SK-N-SH treated with all-trans-retinoic acid at 6 μM for 48 hours (cell line): Measurements from ENCODE around the gene WDR18.

Experiments
- ATAC-seq: fragments of 200-7000 bp; cut with Tn5 transposase; 3 replicates; pipeline ENCODE4 v1.9.1; 2020; ENCODE audit warnings: mild to moderate bottlenecking, moderate library complexity
- ARNTL ChIP-seq: fragments of 450-650 bp; formaldehyde crosslinking; IDR thresholded peaks from 2 replicates; pipeline ENCODE4 v1.5.0; 2020; ENCODE audit warnings: low read depth, mild to moderate bottlenecking, moderate library complexity, borderline replicate concordance
- CSDC2 ChIP-seq: fragments of 250-450 bp; sonication (Bioruptor Pico); IDR thresholded peaks from 2 replicates; pipeline ENCODE4 v1.5.0; 2020; ENCODE audit warnings: mild to moderate bottlenecking, moderate library complexity
- CSRNP3 ChIP-seq: fragments of 250-450 bp; sonication (Bioruptor Pico); IDR thresholded peaks from 2 replicates; pipeline ENCODE4 v1.5.1; 2021; ENCODE audit warnings: mild to moderate bottlenecking, moderate library complexity
- ESRRG ChIP-seq: fragments of 250-450 bp; sonication (Bioruptor Pico); IDR thresholded peaks from 2 replicates; pipeline ENCODE4 v1.6.1; 2021; ENCODE audit warnings: mild to moderate bottlenecking
- GLIS3 ChIP-seq: fragments of 250-450 bp; sonication (Bioruptor Pico); IDR thresholded peaks from 2 replicates; pipeline ENCODE4 v1.5.0; 2020; ENCODE audit warnings: mild to moderate bottlenecking, moderate library complexity
- ISL1 ChIP-seq: fragments of 250-450 bp; sonication (Bioruptor Pico); IDR thresholded peaks from 2 replicates; pipeline ENCODE4 v2.1.2; 2022; ENCODE audit warnings: mild to moderate bottlenecking, moderate library complexity
- OSR1 ChIP-seq: fragments of 250-450 bp; sonication (Bioruptor Pico); IDR thresholded peaks from 2 replicates; pipeline ENCODE4 v1.8.0; 2022; ENCODE audit warnings: moderate library complexity, mild to moderate bottlenecking, inconsistent platforms
- PPARA ChIP-seq: fragments of 250-450 bp; sonication (Bioruptor Pico); IDR thresholded peaks from 2 replicates; pipeline ENCODE4 v1.5.0; 2020; ENCODE audit warnings: mild to moderate bottlenecking, borderline replicate concordance
- RARB ChIP-seq: fragments of 250-450 bp; sonication (Bioruptor Pico); IDR thresholded peaks from 2 replicates; pipeline ENCODE4 v1.8.0; 2021; ENCODE audit warnings: mild to moderate bottlenecking, moderate library complexity
- SNAI2 ChIP-seq: fragments of 250-450 bp; sonication (Bioruptor Pico); IDR thresholded peaks from 2 replicates; pipeline ENCODE4 v1.5.0; 2020; ENCODE audit warnings: mild to moderate bottlenecking, moderate library complexity
- TOX ChIP-seq: fragments of 250-450 bp; sonication (Bioruptor Pico); IDR thresholded peaks from 2 replicates; pipeline ENCODE4 v1.8.0; 2021; ENCODE audit warnings: mild to moderate bottlenecking, moderate library complexity, borderline replicate concordance
- ZC3H10 ChIP-seq: fragments of 250-450 bp; sonication (Bioruptor Pico); IDR thresholded peaks from 2 replicates; pipeline ENCODE4 v1.5.1; 2021; ENCODE audit warnings: mild to moderate bottlenecking, moderate library complexity
- ZFP3 ChIP-seq: fragments of 250-450 bp; sonication (Bioruptor Pico); IDR thresholded peaks from 2 replicates; pipeline ENCODE4 v1.5.0; 2020; ENCODE audit warnings: mild to moderate bottlenecking, moderate library complexity
- ZNF565 ChIP-seq: fragments of 450-650 bp; formaldehyde crosslinking; conservative IDR thresholded peaks from 2 replicates; pipeline ENCODE4 v1.5.0; 2020; ENCODE audit warnings: low read depth, mild to moderate bottlenecking, moderate library complexity
- TF ChIP-seq, protein P1 (sequence below): fragments of 250-450 bp; sonication (Bioruptor Pico); IDR thresholded peaks from 2 replicates; pipeline ENCODE4 v1.8.0; 2020; ENCODE audit warnings: mild to moderate bottlenecking, moderate library complexity, borderline replicate concordance
- TF ChIP-seq, protein P2 (sequence below): fragments of 250-450 bp; sonication (Bioruptor Pico); IDR thresholded peaks from 2 replicates; pipeline ENCODE4 v1.5.0; 2020; ENCODE audit warnings: mild to moderate bottlenecking, moderate library complexity

The WDR18 gene

DNA sequence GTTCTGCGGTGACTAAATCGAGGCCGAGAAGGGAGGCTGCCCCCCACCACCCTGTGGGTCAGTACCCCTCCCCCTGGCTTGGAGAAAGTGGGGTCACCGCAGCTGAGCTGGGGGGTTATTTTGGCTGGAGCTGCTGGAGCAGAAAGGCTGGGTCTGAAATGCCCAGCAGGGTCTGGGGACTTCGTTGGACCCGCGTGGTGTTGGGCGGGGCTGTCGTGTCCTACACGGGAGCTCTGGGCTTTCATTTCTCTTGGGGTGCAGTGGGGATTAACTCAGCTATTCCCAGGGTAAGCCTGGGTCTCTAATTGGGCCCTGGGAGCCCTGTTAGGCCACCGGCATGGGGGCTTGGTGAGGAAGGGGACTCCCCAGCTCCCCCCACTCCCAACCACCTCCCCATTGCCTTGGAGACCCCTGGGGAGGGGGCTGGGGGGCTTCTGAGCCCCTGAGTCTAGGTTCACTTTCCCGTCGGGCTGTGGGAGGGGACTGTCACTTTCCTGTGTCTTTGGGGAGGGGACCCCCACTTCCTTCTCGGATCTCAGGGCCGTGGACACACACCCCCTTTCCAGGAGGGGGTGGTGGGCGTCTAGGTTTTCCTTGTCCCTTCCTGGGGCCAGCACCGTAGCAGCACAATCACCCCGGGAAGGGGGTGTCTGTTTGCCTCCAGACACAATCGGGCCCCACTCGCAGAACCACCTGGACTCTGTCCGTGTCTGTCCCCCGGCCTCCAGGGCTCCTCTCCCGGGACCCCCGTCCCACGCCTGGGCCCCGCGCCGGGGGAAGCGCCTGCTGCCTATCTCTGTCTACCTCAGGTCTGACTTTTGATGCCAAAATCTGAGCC, 10.2 kb upstream of the WDR18 start (continued):
- TF ChIP-seq CSRNP3 (no peak), CSDC2 (CRISPR knock-in tag) (no peak), ZFP3 (CRISPR knock-in tag) (no peak), SNAI2 (CRISPR knock-in tag) (no peak)
- TF ChIP-seq, protein P1, sequence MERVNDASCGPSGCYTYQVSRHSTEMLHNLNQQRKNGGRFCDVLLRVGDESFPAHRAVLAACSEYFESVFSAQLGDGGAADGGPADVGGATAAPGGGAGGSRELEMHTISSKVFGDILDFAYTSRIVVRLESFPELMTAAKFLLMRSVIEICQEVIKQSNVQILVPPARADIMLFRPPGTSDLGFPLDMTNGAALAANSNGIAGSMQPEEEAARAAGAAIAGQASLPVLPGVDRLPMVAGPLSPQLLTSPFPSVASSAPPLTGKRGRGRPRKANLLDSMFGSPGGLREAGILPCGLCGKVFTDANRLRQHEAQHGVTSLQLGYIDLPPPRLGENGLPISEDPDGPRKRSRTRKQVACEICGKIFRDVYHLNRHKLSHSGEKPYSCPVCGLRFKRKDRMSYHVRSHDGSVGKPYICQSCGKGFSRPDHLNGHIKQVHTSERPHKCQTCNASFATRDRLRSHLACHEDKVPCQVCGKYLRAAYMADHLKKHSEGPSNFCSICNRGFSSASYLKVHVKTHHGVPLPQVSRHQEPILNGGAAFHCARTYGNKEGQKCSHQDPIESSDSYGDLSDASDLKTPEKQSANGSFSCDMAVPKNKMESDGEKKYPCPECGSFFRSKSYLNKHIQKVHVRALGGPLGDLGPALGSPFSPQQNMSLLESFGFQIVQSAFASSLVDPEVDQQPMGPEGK (CRISPR knock-in tag): no peak

GRCh38 chr19:974564-975257, 9.4 kb upstream of the WDR18 start:
- TF ChIP-seq PPARA: no peak
- no peak for TF ChIP-seq OSR1 (CRISPR knock-in tag)
- TF ChIP-seq ISL1: no peak
- no peak for TF ChIP-seq SNAI2 (CRISPR knock-in tag)
- TF ChIP-seq, protein P1 (CRISPR knock-in tag): no peak
- no peak for TF ChIP-seq ZNF565 (CRISPR knock-in tag)
- TF ChIP-seq TOX (CRISPR knock-in tag): no peak
- no peak for ATAC-seq

DNA sequence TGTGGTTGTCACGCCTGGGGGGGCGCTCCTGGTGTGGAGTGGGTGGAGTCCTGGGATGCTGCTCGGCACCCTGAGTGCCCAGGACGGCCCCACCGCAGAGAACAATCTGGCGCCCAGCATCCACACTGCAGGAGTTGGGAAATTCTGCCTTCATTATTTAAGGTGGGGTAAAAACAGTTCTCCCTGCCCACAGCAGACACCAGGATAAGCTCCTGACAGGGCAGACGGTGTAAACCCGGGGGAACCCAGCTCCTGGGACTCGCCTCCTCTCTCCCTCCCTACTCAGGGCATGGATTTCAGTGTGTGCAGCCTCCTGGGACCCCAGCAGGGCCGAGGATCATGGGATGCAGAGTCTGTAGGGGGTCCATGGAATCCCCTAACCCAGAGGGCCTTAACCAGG, 7.7 kb upstream of the WDR18 start:
- TF ChIP-seq CSRNP3 (no peak), OSR1 (CRISPR knock-in tag) (no peak), CSDC2 (CRISPR knock-in tag) (no peak), ZNF565 (CRISPR knock-in tag) (no peak), PPARA (no peak), GLIS3 (CRISPR knock-in tag) (no peak), TOX (CRISPR knock-in tag) (no peak), RARB (CRISPR knock-in tag) (no peak), ZFP3 (CRISPR knock-in tag) (no peak), ARNTL (CRISPR knock-in tag) (no peak), ESRRG (no peak), SNAI2 (CRISPR knock-in tag) (no peak), ZC3H10 (CRISPR knock-in tag) (no peak)
- TF ChIP-seq, protein P1 (CRISPR knock-in tag): no peak
- TF ChIP-seq, protein P2, sequence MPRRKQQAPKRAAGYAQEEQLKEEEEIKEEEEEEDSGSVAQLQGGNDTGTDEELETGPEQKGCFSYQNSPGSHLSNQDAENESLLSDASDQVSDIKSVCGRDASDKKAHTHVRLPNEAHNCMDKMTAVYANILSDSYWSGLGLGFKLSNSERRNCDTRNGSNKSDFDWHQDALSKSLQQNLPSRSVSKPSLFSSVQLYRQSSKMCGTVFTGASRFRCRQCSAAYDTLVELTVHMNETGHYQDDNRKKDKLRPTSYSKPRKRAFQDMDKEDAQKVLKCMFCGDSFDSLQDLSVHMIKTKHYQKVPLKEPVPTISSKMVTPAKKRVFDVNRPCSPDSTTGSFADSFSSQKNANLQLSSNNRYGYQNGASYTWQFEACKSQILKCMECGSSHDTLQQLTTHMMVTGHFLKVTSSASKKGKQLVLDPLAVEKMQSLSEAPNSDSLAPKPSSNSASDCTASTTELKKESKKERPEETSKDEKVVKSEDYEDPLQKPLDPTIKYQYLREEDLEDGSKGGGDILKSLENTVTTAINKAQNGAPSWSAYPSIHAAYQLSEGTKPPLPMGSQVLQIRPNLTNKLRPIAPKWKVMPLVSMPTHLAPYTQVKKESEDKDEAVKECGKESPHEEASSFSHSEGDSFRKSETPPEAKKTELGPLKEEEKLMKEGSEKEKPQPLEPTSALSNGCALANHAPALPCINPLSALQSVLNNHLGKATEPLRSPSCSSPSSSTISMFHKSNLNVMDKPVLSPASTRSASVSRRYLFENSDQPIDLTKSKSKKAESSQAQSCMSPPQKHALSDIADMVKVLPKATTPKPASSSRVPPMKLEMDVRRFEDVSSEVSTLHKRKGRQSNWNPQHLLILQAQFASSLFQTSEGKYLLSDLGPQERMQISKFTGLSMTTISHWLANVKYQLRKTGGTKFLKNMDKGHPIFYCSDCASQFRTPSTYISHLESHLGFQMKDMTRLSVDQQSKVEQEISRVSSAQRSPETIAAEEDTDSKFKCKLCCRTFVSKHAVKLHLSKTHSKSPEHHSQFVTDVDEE (CRISPR knock-in tag): no peak

More for the DNA sequence above, 7.7 kb upstream of the WDR18 start:
- ATAC-seq: peak; percentile 17; the same call in 2 of the 3 replicates
